OCI-LY7 (cell line): ENCODE measurements around the gene RRP9. TPM values are rescaled to one million over a fixed set of nuclear protein-coding genes. Genes with fewer than 3 reads are reported as not detected.

ENCODE experiments used
- BruUV-seq: library from RNA; stranded (reverse); fragments of 400-500 nt; replicated peaks from 2 replicates; lab custom pipeline; 2021; lab: Mats Ljungman, UMichigan
- CTCF ChIA-PET: fragments of 300-600 bp; sonication (Branson Sonifier 250); formaldehyde crosslinking; loops from one replicate; lab custom pipeline; 2022; ENCODE audit warnings: antibody characterized with exemption; ENCODE audit not compliant: unreplicated experiment; lab: Charles Lee
- POLR2A ChIA-PET: fragments of 300-600 bp; sonication (Branson Sonifier 250); formaldehyde crosslinking; loops from one replicate; lab custom pipeline; 2022; ENCODE audit warnings: antibody characterized with exemption; lab: Charles Lee
- DNase-seq: peaks from one replicate; pipeline ENCODE4 v3.0.0-alpha.2; 2015; ENCODE audit warnings: low spot score
- H2AFZ ChIP-seq: fragments of 200-600 bp; sonication (generic), shearing (Covaris generic); 2 replicates; pipeline ENCODE4 v1.6.1; 2014; ENCODE audit warnings: mild to moderate bottlenecking, antibody characterized with exemption, low read length, moderate library complexity
- H3K27ac ChIP-seq: fragments of 200-600 bp; sonication (generic); 2 replicates; pipeline ENCODE4 v1.5.1; 2014; ENCODE audit warnings: mixed run types, low read depth, mild to moderate bottlenecking, moderate library complexity, low read length, inconsistent platforms; ENCODE audit not compliant: poor library complexity, severe bottlenecking
- H3K36me3 ChIP-seq: fragments of 200-600 bp; sonication (generic); 2 replicates; pipeline ENCODE4 v1.6.1; 2014; ENCODE audit warnings: mild to moderate bottlenecking, antibody characterized with exemption, low read length, moderate library complexity, mixed read lengths; ENCODE audit not compliant: insufficient read depth
- H3K4me1 ChIP-seq: fragments of 200-600 bp; sonication (generic); 2 replicates; pipeline ENCODE4 v1.5.1; 2014; ENCODE audit warnings: mild to moderate bottlenecking, low read length; ENCODE audit not compliant: insufficient read depth, poor library complexity, severe bottlenecking
- H3K4me2 ChIP-seq: fragments of 200-600 bp; sonication (generic); 2 replicates; pipeline ENCODE4 v1.6.1; 2014; ENCODE audit warnings: mild to moderate bottlenecking, low read length
- H3K4me3 ChIP-seq: fragments of 200-600 bp; sonication (generic); 2 replicates; pipeline ENCODE4 v1.5.1; 2014; ENCODE audit warnings: mild to moderate bottlenecking, low read depth, low read length; ENCODE audit not compliant: poor library complexity, severe bottlenecking
- H3K79me2 ChIP-seq: fragments of 200-600 bp; sonication (generic); 2 replicates; pipeline ENCODE4 v1.6.1; 2016; ENCODE audit warnings: low read depth, mild to moderate bottlenecking, low read length, moderate library complexity, mixed read lengths; ENCODE audit not compliant: insufficient read depth
- H3K9me2 ChIP-seq: fragments of 200-600 bp; sonication (generic); 2 replicates; pipeline ENCODE4 v1.6.1; 2016; ENCODE audit warnings: mild to moderate bottlenecking, low read length, mixed read lengths; ENCODE audit not compliant: insufficient read depth
- H3K9me3 ChIP-seq: fragments of 200-600 bp; sonication (generic); 2 replicates; pipeline ENCODE4 v1.6.1; 2014; ENCODE audit warnings: mild to moderate bottlenecking, mixed run types, low read length, mixed read lengths
- H4K20me1 ChIP-seq: fragments of 200-600 bp; sonication (generic); 2 replicates; pipeline ENCODE4 v1.6.1; 2014; ENCODE audit warnings: mild to moderate bottlenecking, antibody characterized with exemption, low read length, moderate library complexity, mixed read lengths; ENCODE audit not compliant: insufficient read depth
- EZH2phosphoT487 ChIP-seq: fragments of 200-600 bp; sonication (generic); IDR thresholded peaks from 2 replicates; pipeline ENCODE4 v1.6.1; 2018; ENCODE audit warnings: low read depth, borderline replicate concordance, mild to moderate bottlenecking, mixed run types, antibody characterized with exemption, low read length, moderate library complexity, mixed read lengths
- intact Hi-C: fragments of 100-400 bp; cut with micrococcal nuclease; formaldehyde crosslinking; loops from one replicate; pipeline ENCODE4 v1.10.0; 2022; ENCODE audit not compliant: unreplicated experiment
- total RNA-seq, 2 experiments: library from RNA; depleted of rRNA in 1 of 2; stranded (reverse); fragments of >200 nt in 1 of 2; shearing (Covaris generic) in 1 of 2; gene quantifications; 2 replicates each; pipeline ENCODE4 v1.2.3, GENCODE V29; 2014 to 2022
- TF ChIP-seq, protein P1 (sequence below): fragments of 200-600 bp; sonication (generic); conservative IDR thresholded peaks from 2 replicates; pipeline ENCODE4 v1.5.1; 2014; ENCODE audit warnings: mild to moderate bottlenecking, antibody characterized with exemption, low read length, moderate library complexity, mixed read lengths

Gene RRP9
- total RNA-seq, 2 experiments from 2014 or later: 34.4 to 41.1 TPM

DNA sequence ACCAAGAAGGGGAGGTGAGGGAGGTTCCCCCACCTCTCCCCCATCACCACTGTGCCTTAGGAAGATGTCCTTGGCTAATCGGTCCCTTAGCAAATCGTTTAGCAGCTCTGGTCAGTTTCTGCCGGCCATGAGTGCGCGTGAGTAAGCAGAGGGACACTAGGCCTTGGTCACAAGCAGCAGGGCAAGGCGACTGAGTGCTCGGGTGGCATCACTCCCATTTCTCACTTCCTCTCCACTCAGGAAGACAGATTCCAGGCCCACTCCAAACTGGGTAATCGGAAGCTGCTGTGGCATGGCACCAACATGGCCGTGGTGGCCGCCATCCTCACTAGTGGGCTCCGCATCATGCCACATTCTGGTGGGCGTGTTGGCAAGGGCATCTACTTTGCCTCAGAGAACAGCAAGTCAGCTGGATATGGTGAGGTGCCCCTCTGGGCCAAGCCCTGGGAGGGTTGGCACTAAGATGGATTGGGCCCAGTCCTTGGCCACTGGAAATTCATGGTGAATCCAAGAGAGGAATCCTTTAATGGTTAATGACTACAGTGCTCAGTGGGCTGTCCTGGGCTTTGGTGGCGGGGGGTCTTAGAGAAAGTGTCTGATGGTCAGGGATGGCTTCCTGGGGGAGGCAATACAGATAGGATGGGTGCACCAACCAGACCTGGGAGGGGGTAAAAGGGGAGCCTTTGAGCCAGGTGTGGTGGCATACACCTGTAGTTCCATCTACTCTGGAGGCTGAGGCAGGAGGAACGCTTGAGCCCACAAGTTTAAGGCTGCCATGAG is 4.4 kb upstream of the RRP9 start:
- intact Hi-C loops: no loop called here

DNA sequence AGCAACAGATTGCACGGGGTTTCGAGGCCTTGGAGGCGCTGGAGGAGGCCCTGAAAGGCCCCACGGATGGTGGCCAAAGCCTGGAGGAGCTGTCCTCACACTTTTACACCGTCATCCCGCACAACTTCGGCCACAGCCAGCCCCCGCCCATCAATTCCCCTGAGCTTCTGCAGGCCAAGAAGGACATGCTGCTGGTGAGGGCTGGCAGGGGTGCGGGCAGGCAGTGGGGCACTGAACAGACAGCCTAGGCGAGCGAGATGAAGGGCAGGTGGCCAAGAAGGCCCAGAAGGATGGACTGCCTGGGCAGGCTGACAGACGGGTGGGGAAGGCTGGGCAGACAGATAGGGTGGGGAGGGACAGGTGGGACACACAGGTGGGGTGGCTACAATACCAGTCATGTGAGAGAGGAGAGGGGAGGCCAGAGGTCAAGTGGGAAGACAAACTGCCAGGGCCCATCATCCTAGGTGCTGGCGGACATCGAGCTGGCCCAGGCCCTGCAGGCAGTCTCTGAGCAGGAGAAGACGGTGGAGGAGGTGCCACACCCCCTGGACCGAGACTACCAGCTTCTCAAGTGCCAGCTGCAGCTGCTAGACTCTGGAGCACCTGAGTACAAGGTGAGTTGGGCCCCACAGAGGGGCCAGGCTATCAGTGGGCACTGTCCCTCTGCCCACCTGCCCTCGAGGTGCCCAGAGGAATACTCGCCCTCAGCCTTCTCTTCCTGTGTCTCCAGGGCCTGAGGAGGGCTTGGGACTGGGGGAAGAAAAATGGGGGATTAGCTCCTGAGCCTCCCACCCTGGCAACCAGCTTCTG is 3.5 kb upstream of the RRP9 start:
- no peaks in the 10 kb centered on the region for H3K9me2 ChIP-seq
- POLR2A ChIA-PET: interaction anchor here (0.5 kb wide), 2 partner anchors 22 to 24 kb away, joined by 3 read pairs; no protein-coding TSS in a partner anchor

More for the DNA sequence above, 4.4 kb upstream of the RRP9 start:
- no peaks in the 10 kb centered on the region for H3K9me3 ChIP-seq
- DNase-seq: no peak
- TF ChIP-seq EZH2phosphoT487: no peak
- TF ChIP-seq, protein P1, sequence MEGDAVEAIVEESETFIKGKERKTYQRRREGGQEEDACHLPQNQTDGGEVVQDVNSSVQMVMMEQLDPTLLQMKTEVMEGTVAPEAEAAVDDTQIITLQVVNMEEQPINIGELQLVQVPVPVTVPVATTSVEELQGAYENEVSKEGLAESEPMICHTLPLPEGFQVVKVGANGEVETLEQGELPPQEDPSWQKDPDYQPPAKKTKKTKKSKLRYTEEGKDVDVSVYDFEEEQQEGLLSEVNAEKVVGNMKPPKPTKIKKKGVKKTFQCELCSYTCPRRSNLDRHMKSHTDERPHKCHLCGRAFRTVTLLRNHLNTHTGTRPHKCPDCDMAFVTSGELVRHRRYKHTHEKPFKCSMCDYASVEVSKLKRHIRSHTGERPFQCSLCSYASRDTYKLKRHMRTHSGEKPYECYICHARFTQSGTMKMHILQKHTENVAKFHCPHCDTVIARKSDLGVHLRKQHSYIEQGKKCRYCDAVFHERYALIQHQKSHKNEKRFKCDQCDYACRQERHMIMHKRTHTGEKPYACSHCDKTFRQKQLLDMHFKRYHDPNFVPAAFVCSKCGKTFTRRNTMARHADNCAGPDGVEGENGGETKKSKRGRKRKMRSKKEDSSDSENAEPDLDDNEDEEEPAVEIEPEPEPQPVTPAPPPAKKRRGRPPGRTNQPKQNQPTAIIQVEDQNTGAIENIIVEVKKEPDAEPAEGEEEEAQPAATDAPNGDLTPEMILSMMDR: no peak
- BruUV-seq: no TSS peak
- peaks cover 11% of the 10 kb centered on the region for H3K4me1 ChIP-seq
- no peak overlapping the region for H3K4me2 ChIP-seq
- no peak overlapping the region for H2AFZ ChIP-seq
- H3K36me3 ChIP-seq: no peaks in the 10 kb centered on the region
- no peak overlapping the region for H3K4me3 ChIP-seq
- CTCF ChIA-PET: interaction anchor here (0.8 kb wide), 1 partner anchor 20 kb away, joined by 3 read pairs; no protein-coding TSS in a partner anchor
- no peak overlapping the region for H3K27ac ChIP-seq
- peaks cover 5% of the 10 kb centered on the region for H3K79me2 ChIP-seq
- no peaks in the 10 kb centered on the region for H3K9me2 ChIP-seq
- H4K20me1 ChIP-seq: no peaks in the 10 kb centered on the region
- POLR2A ChIA-PET: interaction anchor here (0.5 kb wide), 1 partner anchor 21 kb away, joined by 3 read pairs; no protein-coding TSS in a partner anchor

More for the DNA sequence above, 3.5 kb upstream of the RRP9 start:
- H3K4me2 ChIP-seq: no peak overlapping the region
- H3K27ac ChIP-seq: no peak overlapping the region
- no TSS peak for BruUV-seq
- CTCF ChIA-PET: no interaction called here
- no peak overlapping the region for H3K4me3 ChIP-seq
- no peaks in the 10 kb centered on the region for H3K36me3 ChIP-seq
- H3K4me1 ChIP-seq: peaks cover 18% of the 10 kb centered on the region
- no peaks in the 10 kb centered on the region for H3K9me3 ChIP-seq
- no peak for DNase-seq
- H3K79me2 ChIP-seq: peaks cover 14% of the 10 kb centered on the region
- intact Hi-C loops: no loop called here
- no peak for TF ChIP-seq EZH2phosphoT487
- TF ChIP-seq, protein P1: no peak
- no peak overlapping the region for H2AFZ ChIP-seq
- no peaks in the 10 kb centered on the region for H4K20me1 ChIP-seq
